ENCODE data around the gene HSPB2.
A peak's percentile ranks its signal among the peaks of the same experiment; 100 is the strongest.
"Not testable (repeated sequence)": the region's sequence is repeated elsewhere in the genome, so short reads cannot be mapped to it uniquely, and the experiment has no call there.

HSPB2 gene

DNA sequence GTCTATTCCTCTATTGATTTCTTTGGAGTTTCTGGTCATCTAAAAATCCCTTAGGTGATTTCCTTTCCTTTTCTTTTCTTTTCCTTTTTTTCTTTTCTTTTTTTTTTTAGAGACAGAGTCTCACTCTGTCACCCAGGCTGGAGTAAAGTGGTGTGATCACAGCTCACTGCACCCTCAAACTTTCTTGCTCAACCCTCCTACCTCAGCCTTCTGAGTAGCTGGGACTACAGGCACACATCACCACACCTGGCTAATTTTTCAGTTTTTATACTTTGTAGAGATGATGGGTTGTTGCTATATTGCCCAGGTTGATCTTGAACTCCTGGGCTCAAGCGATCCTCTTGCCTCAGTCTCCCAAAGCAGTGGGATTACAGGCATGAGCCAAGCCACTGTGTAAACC, 4.2 kb downstream of the HSPB2 start:
- no peak for DNase-seq

GRCh38 chr11:111917312-111917711, 4.8 kb downstream of the HSPB2 start:
- DNase-seq, result no peak

DNA sequence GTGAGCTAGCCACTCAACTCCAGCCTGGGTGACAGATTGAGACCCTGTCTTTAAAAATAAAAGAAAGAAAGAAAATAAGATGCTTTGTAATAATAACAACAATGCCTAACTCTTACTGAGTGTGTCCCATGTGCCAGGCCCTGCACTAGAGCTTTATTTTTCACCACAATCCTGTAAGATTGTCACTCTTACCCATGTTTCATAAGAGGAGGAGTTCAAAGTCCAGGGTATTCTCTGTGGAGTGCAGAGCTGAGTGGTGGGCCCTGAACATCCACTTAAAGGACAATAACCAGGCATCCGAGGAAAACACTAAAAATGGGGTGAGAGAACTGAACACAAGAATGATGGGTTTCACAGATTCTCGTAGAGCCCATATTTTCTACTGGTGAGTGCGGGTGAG, 5.3 kb downstream of the HSPB2 start:
- no peak for DNase-seq

GRCh38 chr11:111918390-111919256, 6.1 kb downstream of the HSPB2 start, which contains the start of gene C11orf52:
Gene C11orf52 (plus strand): TSS chr11:111918913. CDS start chr11:111918973, 60 bp downstream.
- no peak for DNase-seq

DNA sequence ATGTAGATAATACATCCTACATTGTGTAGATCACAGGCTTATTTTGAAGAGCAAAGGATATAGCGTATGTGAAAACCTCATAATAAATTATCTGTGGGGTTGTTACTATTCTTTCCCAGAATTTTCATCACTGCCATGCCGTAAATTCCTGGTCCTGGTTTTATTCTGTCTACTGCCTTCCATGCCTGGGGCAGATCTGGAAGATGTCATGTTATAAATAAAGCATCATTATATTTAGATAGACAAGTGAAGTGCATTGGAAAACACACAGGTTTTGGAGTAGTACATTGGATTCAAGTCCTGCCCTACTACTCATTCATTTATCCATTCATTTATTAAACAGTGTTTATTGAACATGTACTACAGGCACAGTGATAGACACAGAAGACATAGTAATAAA, 8.4 kb downstream of the HSPB2 start:
- no peak for DNase-seq

DNA sequence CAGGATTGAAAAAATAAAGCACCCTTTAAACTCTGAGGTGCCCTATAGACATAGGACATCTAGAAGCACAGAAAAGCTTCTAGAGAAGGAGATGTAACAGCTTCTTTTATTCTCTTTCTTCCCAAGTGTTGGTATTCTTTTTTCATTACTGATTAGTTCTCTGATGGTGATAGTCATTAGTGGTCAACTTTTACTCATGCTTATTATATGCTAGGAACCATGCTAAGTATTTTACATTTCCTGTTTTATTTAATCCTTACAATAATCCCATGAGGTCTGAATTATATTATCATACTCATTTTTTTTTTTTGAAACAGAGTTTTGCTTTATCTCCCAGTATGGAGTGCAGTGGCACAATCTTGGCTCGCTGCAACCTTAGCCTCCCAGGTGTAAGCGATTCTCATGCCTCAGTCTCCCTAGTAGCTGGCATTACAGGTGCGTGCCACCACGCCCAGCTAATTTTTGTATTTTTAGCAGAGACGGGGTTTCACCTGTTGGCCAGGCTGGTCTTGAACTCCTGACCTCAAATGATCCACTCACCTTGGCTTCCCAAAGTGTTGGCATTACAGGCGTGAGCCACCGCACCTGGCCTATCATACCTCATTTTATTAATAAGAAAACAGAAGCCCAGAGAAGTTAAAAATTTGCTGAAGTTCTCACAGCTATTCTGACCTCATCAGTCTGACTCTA, 9.2 kb downstream of the HSPB2 start:
- no peak for DNase-seq

DNA sequence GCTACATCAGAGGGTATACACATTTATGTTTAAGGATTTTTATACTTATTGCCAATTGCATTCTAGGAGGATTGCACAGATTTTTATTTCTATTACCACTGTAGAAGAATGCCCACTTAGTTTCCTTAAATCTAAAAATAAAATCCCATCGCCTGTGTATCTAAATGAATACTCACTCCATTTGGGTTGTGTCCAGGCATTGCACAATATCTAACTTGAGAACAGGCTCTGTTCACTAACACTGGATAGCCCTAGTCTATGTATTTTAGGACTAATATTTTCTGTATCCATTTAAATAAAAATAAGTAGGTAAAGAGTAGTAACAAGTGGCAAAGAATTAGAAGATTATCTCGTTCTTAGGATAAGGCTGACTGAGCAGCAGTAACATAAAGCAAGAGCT, 10.3 kb downstream of the HSPB2 start:
- DNase-seq, result no peak

DNA sequence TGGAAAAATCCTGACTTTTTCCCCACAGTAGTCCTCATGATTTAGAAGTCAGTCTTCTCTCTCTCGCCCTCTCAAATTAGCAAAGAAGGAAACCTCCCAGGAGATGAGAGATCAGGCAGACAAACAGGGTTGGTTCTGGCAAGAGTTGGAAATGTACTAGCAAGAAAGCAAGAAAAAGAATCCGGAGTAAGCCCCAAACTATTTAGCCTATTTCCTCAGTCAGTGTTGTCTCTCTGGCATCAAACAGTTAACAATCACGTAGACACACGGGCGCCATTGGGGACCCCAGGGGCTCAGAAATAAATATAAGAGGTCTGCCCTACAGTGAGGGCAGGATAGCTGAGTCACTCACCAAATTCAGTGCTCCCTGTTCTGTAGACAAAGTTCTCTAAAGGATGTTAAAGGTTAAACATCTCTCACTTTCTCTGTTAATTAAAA, 10.8 kb downstream of the HSPB2 start:
- no peak for DNase-seq

- DNase-seq, result no peak
These were observed 11.4 kb downstream of the HSPB2 start for GRCh38 chr11:111923951-111924350.

- no peak for DNase-seq
These were observed 13.4 kb downstream of the HSPB2 start for GRCh38 chr11:111925953-111926352.

- DNase-seq, result peak; percentile 100
These were observed 14.2 kb downstream of the HSPB2 start for GRCh38 chr11:111926505-111927391.

- no peak for DNase-seq
These were observed 17.9 kb downstream of the HSPB2 start for GRCh38 chr11:111930472-111930871.

DNA sequence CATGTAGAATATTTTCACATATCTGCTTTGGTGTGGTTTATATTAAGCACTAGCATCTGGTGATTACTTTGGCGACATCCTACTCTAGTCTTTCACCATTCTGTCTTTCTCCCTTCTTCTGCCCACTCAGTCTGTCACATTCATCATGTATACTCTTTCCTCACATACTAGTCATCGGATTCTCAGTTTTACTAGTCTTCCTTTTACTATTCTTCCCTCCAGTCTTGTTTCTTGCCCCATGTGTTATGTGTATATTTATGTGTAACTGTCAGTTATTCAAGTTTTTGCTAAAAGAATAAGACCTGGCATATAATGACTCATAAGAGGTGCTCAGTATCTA, 20.0 kb downstream of the HSPB2 start:
- DNase-seq, result no peak

DNA sequence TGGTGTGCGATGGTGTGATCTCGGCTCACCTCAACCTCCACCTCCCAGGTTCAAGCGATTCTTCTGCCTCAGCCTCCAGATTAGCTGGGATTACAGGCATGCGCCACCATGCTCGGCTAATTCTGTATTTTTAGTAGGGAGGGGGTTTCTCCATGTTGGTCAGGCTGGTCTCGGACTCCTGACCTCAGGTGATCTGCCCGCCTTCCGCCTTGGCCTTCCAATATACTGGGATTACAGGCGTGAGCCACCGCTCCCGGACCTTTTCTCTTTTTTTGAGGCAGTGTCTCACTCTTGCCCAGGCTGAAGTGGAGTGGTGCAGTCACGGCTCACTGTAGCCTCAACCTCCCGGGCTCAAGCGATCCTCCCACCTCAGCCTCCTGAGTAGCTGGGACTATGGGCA, 20.6 kb downstream of the HSPB2 start:
- not testable (repeated sequence) for DNase-seq

- no peak for DNase-seq
These were observed 21.3 kb downstream of the HSPB2 start for GRCh38 chr11:111933872-111934271.

GRCh38 chr11:111934306-111934705, 21.8 kb downstream of the HSPB2 start:
- no peak for DNase-seq

GRCh38 chr11:111935317-111936039, 22.9 kb downstream of the HSPB2 start:
- no peak for DNase-seq

DNA sequence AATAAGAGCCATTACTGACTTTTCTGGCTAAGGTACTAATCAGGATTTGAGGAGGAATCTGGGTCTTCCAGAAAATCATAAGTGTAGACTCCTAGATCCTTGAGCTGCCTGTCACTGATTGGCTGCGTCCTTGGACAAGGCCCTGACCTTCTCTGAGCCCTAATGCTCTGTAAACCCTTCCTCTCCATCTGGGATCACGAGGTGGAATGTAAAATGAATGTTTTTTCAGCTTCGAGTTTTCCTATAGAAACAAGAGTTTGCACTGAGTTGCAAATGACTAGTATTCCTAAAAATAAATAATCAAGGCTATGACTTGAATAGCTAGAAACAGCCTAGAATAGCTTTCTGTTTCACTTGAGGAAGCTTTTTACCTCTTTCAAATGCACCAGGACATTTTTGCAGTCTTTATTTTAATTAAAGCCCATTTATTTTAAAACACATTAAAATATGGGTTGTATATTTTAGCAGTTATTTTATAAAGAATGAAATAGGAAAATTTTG, 23.6 kb downstream of the HSPB2 start:
- no peak for DNase-seq

- DNase-seq, result no peak
These were observed 24.9 kb downstream of the HSPB2 start for GRCh38 chr11:111937461-111937769.

GRCh38 chr11:111937844-111938243, 25.3 kb downstream of the HSPB2 start:
- no peak for DNase-seq

GRCh38 chr11:111938687-111939160, 26.2 kb downstream of the HSPB2 start:
- DNase-seq, result peak; percentile 57

- DNase-seq, result no peak
These were observed 27.5 kb downstream of the HSPB2 start for GRCh38 chr11:111939836-111940604.
